Measurements from ENCODE around the gene VASN. TPM values are rescaled to one million over a fixed set of nuclear protein-coding genes. Genes with fewer than 3 reads are reported as not detected.

VASN gene
- total and polyA plus RNA-seq, 9 of the 15 experiments (the other 6 are each of a cell fraction or from before 2014, with no cell fraction given) = 0.01 to 2.5 (median 0.41) TPM; not detected in 1

DNA sequence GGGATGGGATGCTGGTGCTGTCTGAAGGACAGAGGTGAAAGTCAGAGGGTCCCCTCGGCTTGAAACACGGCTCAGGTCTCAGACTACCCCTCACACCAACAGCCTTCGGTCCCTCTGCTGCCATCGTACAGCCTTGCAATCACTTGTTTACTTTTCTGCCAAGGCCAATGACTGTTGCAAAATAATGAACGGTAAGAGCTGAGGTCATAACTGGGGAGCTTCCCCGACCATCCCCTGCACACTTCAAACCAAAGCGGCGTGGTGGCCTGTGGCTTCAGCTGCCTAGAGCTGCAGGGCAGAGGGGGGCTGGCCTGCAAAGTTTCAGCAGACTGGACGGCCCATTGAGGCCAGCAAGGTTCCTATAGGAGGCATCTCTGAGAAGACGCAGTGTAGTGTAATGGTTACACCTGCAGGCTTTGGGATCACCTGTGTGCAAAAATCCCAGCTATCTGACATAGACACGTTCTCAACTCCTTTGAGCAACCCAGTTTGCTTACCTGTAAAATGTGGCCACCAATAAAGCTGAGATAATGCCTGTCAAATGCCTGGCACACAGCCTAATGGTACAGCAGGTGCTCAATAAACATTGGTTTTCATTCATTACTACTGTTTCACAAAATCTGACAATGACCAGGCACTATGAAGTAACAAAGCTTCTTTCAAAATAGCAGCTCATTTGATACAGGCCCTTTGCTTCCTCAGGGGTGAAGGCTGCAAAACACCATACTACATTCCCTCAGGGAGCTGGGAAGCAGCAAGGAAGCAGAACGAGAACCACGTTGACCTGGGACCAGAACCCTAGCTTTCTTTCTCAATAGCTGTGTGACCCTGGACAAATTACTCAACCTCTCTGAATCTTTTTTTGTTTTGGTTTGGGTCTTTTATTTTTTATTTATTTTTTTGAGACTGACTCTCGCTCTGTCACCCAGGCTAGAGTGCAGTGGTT, 25.5 kb upstream of the VASN start (continued):
- TF ChIP-seq CCNT2 (IDR thresholded peaks at IDR 0.05; ENCODE audit: borderline replicate concordance, extremely low read depth, insufficient read length, low read depth, low read length) (no peak), KLF16 (IDR thresholded peaks at IDR 0.05) (no peak), BACH1 (tag; IDR thresholded peaks at IDR 0.05) (no peak), EGR1 (conservative IDR thresholded peaks at IDR 0.05) (no peak), RBM25 (IDR thresholded peaks at IDR 0.05; ENCODE audit: low read depth, low read length, severe bottlenecking) (peak; percentile 93), HEY1 (CRISPR knock-in tag; IDR thresholded peaks at IDR 0.05; ENCODE audit: borderline replicate concordance) (no peak), SAFB (IDR thresholded peaks at IDR 0.05; ENCODE audit: borderline replicate concordance, low read depth, low read length) (no peak), KDM1A (IDR thresholded peaks at IDR 0.05) (peak; percentile 67 to 68), YBX1 (IDR thresholded peaks at IDR 0.05) (no peak), SMARCB1 (IDR thresholded peaks at IDR 0.05; ENCODE audit: insufficient read length, low read depth) (no peak), CBX5 (IDR thresholded peaks at IDR 0.05; ENCODE audit: borderline replicate concordance, low read depth) (no peak), HDAC8 (tag; IDR thresholded peaks at IDR 0.05) (no peak), MTA3 (IDR thresholded peaks at IDR 0.05; ENCODE audit: borderline replicate concordance) (no peak), SMARCA5 (IDR thresholded peaks at IDR 0.05) (peak; percentile 75), HDAC2 (IDR thresholded peaks at IDR 0.05) (peak; percentile 77), NFXL1 (CRISPR knock-in tag; IDR thresholded peaks at IDR 0.05) (no peak), SRSF1 (IDR thresholded peaks at IDR 0.05; ENCODE audit: low read depth, low read length) (no peak), ZNF41 (CRISPR knock-in tag; conservative IDR thresholded peaks at IDR 0.05) (no peak), BCOR (IDR thresholded peaks at IDR 0.05) (peak; percentile 97)
- TF ChIP-seq, protein P1, sequence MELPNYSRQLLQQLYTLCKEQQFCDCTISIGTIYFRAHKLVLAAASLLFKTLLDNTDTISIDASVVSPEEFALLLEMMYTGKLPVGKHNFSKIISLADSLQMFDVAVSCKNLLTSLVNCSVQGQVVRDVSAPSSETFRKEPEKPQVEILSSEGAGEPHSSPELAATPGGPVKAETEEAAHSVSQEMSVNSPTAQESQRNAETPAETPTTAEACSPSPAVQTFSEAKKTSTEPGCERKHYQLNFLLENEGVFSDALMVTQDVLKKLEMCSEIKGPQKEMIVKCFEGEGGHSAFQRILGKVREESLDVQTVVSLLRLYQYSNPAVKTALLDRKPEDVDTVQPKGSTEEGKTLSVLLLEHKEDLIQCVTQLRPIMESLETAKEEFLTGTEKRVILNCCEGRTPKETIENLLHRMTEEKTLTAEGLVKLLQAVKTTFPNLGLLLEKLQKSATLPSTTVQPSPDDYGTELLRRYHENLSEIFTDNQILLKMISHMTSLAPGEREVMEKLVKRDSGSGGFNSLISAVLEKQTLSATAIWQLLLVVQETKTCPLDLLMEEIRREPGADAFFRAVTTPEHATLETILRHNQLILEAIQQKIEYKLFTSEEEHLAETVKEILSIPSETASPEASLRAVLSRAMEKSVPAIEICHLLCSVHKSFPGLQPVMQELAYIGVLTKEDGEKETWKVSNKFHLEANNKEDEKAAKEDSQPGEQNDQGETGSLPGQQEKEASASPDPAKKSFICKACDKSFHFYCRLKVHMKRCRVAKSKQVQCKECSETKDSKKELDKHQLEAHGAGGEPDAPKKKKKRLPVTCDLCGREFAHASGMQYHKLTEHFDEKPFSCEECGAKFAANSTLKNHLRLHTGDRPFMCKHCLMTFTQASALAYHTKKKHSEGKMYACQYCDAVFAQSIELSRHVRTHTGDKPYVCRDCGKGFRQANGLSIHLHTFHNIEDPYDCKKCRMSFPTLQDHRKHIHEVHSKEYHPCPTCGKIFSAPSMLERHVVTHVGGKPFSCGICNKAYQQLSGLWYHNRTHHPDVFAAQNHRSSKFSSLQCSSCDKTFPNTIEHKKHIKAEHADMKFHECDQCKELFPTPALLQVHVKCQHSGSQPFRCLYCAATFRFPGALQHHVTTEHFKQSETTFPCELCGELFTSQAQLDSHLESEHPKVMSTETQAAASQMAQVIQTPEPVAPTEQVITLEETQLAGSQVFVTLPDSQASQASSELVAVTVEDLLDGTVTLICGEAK (IDR thresholded peaks at IDR 0.05) = no peak
- TF ChIP-seq, protein P1 (CRISPR knock-in tag; IDR thresholded peaks at IDR 0.05) = no peak

Data from K562 (cell line).